M059J (cell line): ENCODE results near the gene PPP1CC. TPM values are rescaled to one million over a fixed set of nuclear protein-coding genes. Genes with fewer than 3 reads are reported as not detected.
"Not testable (repeated sequence)": the region's sequence is repeated elsewhere in the genome, so short reads cannot be mapped to it uniquely, and the experiment has no call there.

Experiments used
- DNase-seq: peaks from one replicate; pipeline ENCODE4 v3.0.0-alpha.2; 2012; ENCODE audit warnings: low read depth
- total RNA-seq: library from RNA; depleted of rRNA; stranded (reverse); fragments of >200 nt; shearing (Covaris generic); gene quantifications from 2 replicates; pipeline ENCODE4 v1.2.3, GENCODE V29; 2014

Gene PPP1CC
- total RNA-seq, 1 experiment from 2014 or later = 130 TPM

DNA sequence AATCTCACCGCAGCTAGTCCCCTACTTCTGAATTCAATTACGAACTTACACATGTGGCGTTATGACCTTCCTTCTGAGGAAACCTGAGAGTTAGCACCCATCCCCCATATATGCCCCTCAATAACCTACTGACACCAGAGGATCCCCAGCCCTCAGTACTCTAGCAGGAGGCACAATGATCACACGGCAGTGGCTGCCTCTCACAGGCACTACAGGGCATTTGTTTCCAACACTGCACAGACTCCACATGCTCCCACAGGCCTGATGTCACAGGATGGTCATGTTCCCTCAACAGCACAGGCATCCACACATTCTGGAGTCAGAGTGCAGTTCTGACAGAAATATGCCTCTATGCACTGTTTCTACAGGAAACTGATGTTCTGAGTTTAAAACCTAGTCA is 17.4 kb downstream of the PPP1CC start:
- no peak for DNase-seq

DNA sequence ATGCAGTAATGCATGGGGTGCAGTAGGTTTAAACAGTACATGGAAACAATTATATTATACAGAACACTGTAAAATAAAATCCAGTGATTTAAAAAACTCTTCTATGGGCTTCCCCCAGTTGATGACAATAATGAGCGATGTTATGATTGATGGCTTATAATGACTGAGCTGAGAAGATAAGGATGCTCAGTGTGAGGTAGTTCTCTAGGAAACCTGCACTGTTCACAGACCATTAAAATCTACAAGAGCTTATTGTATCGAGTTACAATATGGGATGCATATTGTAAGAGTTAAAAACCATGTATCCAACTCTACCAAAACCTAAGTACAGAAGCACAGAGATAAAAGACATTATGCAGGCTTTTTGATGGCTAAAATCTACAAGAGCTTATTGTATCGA is 19.8 kb downstream of the PPP1CC start:
- DNase-seq = not testable (repeated sequence)

DNA sequence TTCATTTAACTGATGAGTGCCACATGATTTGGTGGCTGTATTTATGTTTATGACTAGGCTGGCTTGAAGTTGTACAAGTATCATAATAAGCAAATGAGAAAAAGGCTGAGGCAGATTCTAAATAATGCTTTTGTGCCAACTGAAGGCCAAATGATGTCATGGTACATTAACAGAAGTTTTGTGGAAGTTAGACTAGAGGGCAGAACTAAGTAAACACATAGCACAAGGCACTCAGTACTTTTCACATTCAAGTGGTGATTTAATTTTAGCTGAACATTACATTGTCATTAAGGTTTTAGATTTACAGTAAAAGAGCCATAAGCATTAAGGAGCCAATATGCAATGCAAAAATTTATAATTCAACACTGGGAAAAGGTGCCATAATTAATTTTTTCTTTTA is 21.1 kb downstream of the PPP1CC start:
- DNase-seq = no peak

DNA sequence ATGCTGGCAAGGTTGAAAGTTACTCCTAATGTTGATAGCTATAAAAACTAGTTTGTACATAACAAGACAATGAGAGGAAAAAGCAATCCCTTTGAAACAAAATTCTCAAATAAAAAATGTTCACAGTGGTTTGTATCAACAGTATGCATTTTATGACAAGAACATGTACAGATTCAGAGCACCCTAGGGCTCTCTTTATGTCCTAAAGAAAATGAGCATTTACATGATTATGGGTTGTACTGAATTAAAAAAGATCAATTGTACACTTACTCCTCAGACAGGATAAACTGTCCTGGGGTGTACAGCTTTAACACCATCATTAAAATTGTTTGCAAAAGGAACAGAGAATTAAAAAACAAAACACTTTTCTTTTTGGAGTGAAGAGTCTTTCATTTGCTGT is 22.2 kb downstream of the PPP1CC start:
- DNase-seq = no peak

DNA sequence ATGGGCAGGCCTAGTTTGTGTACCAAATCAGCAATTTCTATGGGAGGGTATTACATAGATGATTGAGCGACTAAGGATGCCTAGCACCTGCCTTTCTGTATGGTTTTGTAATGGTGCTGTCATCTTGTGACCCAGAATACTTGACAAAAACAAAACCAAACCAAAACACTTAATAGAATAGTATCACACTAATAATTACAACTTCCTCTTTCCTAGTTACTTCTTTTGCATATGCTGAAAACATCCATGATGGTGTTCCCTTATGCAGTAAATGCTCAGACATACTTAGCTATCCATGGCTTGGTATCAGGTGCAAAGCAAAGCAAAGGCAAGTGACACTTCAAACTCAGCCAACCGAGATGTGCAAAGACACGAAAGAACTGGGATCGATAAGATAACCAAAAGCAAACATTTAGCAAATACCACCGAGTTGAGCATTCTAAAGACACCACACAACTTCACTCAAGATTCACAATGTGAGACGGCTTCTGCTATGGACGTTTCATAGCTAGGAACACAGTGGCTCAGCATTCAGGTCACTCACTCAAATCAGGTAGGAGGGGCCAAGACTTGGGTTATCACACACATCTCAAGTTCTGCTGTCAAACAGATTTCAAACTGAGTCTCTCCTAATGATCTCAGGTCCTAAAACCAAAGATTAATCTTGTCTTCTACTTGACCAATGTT is 24.3 kb downstream of the PPP1CC start:
- no peak for DNase-seq

DNA sequence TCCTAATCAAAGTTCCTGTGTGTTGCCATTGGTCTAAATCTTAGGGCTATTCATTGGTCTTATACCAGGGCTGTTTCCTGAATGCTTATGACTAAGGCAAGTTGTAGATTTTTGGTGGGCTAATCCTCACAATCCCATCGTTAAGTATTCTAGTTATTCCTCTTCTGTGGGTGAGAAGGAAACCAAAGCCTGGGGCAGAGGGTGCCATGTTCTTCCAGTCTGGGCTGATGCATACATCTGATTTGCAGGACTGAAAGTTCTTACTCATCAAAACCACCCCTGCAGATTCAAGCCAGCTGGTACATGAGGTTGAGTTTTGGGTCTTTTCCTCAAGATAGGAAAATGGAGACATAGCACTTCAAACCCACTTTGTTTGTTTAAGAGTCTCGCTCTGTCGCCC is 25.7 kb downstream of the PPP1CC start:
- DNase-seq = no peak

DNA sequence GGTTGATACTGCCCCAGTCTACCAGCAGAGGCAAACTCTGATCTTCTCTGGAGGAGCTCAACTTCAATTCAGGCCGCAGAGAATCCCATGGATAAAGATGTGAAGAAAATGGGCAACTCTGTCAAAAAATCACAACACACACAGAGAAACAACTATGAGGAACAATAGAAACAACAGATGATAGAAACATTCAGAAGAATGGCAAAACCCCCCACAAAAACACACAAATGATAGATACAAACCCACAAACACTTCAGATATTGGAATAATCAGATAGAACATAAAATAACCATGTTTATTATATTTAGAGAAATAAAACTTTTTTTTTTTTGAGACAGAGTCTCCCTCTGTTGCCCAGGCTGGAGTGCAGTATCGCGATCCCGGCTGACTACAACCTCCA is 33.8 kb downstream of the PPP1CC start:
- DNase-seq = no peak

DNA sequence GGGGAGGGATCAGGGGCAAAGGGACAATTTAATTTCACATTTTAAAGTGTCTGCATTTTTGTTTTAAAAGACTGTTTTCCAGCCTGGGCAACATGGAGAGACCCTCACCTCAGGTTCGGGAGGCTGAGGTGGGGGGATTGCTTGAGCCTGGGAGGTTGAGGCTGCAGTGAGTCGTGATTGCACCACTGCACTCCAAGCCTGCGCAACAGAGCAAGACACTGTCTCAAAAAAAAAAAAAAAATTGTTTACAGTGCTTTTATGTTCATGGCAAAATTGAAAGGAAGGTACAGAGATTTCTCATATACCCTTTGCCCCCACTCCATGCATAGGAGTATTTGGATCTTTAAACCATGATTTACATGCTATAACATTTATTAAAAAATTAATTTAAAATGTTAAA is 37.4 kb downstream of the PPP1CC start:
- no peak for DNase-seq

DNA sequence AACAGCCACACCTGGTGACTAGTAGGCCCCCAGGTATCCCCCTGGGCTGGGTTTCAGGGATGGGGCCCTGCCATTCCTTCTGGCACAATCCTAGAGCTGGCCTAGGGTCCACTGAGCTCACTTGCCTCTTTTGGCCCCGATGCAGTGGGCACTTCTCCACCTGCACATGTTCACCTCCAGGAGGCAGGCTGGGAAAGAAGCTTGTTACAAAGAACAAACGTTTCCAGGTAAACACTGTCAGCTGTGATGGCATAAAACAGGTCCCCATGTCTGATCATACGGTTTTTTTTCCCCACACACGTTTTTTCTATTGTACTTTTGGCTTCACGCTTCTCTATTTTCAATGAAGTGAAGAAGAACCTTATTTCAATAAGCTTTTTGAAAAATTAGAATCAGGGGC is 37.9 kb downstream of the PPP1CC start:
- peak; percentile 22 for DNase-seq

DNA sequence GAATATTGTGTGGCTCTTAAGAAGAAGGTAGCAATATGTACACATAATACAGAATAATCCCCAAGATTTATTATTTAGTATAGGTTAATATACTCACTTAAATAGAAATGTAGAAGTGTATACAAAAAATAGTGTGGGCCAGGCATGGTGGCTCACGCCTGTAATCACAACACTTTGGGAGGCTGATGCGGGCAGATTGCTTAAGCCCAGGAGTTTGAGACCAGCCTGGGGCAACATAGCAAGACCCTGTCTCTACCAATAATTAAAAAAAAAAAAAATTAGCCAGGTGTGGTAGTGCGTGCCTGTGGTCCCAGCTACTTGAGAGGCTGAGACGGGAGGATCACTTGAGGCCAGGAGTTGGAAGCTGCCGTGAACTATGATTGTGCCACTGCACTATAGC is 38.5 kb downstream of the PPP1CC start:
- no peak for DNase-seq

DNA sequence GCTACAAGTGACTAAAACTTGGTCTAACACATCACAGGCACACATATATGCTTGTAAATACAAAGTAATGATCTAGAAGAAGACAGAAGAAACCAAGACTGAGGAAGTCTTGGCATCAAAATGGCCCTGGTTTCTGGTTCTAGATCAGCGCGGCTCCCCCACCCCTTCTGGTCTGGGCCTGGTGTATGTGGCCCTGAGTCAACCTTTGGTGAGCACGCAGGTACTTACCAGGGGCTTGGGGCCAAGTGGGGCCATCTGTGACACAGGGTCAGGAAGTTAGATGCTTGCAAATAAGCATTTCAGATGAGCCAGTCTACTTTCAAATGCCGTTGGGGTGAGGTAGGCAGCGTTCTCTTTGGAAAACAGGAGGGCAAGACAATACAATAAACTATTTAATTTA is 40.6 kb downstream of the PPP1CC start:
- no peak for DNase-seq

DNA sequence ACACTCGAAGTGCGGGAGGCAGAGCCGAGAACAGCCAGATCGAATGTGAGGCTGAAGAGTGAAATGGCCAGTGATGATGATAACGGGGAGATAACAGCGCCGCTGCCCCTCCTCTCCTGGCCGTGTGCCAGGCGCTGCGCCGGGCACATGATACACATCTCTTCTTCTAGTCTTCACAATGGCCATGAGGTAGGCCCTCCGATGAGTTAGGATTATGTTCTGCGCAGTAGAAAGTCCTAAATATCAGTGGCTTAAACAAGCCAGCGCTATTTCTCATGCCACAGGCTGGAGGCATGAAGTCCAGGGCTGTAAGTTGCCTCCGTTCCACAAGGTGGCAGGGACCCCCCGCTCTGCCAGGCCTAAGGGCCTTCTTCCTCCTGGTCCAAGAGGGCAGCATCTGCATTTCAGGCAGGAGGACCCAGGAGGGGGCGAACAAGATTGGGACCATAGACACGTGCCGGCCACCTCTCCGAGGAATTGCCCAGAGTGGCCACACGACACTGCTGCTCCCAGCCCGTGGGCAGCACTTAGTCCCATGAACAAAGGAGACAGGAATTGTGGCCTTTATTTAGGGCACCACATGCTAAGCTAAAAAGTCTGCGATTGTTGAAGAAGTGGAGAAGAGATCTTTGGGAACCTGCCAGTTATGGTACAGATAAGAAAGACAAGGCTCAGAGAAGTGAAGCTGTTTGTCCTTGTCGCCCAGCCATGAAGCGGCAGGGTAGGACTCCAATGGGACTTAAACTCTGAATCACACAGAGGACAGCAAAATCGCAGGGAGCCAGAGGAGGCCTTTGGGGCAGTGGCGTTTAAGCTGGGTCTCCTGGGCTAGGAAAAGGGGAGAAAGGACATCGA is 42.9 kb downstream of the PPP1CC start:
- DNase-seq = no peak

DNA sequence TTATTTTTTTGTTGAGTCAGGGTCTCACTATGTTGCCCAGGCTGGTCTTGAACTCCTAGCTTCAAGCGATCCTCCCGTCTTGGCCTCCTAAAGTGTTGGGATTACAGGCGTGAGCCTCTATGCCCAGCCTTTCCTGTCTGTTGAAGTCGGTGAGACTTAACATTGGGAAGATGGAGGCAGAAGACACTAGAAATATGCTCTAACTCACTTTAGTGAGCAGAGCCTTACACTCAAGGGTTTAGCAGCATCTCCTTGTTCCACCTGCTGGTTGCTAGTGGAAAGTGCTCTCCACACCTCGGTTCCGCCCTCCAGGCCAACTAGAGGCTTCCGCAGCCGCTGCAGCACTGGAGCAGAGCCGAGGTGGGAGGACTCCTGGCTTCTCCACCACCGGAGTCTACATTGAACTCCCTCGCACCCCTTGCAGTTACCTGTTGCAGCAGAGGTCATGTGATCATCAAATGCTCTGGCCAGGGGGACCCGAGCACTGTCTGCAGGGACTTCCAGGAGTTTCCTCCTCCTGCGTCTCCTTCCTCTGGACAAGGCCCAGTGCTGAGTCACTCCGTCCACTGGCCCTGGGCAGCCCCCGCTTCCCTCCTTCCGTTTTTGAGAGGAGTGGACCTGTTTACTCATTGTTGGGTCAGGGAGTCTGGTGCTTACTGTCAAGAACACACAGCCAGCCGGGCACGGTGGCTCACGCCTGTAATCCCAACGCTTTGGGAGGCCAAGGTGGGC is 44.4 kb downstream of the PPP1CC start:
- peak; percentile 89 for DNase-seq

DNA sequence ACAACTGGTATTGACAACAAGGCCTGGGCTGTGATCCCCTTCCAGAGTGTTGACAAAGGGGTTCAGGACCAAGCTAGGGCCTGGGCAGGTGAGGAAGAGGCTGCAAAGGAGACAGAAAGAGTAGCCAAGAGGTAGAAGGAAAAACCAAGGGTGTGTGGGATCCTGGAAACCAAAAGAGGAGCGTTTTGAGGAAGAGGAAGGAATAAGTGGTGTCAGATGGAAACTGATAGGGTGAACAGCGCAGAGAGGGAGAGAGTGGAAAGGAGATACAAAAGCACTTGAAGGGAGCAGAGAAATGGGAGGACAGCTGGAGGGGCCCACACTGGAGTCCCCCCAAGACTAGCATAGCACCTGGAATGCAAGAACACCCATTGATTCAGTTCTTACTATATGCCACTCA is 45.5 kb downstream of the PPP1CC start:
- no peak for DNase-seq

DNA sequence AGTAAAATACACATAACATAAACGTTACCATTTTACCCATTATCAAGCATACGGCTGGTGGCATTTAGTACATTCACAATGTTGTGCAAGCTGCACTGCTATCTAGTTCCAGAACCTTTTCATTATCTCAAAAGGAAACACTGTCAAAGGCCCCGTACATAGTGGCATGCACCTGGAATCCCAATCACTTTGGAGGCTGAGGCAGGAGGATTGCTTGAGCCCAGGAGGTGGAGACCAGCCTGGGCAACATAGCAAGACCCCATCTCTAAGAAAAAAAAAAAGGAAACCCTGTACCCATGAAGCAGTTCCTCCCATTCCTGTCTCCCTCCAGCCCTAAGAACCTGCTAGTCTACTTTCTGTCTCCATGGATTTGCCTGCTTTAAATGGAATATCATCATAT is 46.4 kb downstream of the PPP1CC start:
- DNase-seq = no peak

DNA sequence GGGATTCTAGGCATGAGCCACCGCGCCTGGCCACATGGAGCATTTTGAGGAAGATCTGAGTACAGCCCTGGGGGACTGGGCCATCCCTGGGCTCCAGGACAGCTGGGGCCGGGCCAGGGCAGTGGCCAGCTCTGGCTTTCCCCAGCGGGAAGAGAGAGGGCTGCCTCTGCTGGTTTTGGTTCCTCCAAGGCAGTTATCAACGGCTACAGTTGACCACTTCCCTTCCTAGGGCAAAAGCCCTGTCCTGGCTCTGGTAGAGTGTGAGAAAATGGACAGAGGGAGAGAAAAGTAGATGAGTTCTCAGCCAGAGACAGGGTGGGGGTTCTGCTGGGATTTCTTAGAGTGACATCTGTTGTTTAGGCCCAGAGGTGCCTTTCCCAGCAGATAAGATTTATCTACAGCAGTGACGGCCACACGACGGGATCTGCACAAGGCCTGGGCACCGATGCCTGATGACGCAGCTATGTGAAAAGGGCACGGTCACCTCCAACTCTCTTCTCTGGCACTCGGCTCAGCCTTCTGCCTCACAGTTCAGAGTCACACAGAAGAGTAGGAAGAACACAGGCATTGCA is 48.3 kb downstream of the PPP1CC start:
- no peak for DNase-seq

DNA sequence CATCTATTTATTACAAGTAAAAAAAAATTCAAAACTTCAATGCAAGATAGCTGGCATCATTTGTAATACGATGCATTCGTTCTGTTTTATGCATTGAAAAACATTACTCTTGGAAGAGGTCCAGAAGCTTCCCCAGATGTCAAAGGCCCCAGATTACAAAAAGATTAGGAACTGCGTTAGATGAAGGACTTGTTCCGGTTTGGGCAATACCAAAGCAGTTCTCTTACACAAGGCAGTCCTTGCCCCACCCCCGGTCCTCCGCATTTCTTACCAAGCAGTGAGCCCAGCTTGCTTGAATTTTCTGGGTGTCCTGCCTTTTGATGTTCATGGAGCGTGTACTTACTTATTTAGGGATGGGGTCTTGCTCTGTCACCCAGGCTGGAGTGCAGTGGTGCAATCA is 49.0 kb downstream of the PPP1CC start:
- no peak for DNase-seq

DNA sequence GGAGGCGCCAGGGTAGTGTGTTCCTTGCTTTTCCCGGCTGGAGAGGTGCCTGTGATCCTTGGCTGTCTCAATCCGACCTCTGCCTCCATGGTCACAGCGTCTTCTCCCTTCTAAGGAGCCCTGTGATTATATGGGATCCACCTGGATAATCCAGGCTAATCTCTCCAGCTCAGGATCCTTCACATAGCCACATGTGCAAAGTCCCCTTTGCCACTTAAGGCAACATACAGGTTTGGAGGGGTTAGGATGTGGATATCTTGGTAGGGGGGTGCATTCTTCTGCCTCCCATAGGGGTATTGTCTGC is 52.6 kb downstream of the PPP1CC start:
- DNase-seq = no peak

DNA sequence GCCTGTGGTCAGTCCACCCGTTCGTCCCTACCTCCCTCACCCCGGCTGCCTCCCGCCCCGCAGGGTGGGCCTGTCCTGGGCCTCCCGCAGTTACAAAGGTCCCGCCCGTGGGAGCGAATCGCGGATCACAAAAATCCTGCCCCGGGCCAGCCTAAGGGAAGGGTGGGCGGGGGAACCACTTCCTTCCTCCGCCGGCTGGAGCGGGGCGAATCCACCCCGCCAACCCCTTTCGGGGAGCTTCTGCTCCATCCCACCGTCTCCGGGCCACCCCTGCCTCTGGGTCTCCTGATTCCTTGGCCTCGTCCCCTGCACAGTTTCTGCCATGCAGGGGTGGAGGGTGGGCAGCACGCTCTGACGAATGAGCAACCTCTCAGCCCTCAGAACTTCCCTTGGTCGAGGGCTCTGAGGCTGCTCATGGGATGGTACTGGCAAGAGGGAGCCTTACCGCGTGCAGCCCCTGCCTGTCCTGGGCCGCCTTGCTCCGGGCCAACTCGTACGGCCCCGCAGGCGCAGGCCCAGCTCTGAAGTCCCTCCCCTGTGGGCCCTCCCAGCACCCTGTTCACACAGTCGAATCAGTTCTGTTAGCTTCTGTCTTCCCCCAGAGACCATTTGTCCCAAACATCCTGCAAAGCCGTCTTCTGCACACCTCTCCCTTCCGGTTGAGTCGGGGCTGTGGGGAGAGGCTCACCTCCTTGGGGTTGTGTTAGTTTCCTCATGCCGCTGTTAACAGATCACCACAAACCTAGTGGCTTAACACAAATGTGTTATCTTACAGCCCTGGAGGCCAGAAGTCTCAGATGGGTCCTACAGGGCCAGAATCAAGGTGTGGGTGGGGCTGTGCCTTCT is 53.2 kb downstream of the PPP1CC start:
- DNase-seq = peak; percentile 14

DNA sequence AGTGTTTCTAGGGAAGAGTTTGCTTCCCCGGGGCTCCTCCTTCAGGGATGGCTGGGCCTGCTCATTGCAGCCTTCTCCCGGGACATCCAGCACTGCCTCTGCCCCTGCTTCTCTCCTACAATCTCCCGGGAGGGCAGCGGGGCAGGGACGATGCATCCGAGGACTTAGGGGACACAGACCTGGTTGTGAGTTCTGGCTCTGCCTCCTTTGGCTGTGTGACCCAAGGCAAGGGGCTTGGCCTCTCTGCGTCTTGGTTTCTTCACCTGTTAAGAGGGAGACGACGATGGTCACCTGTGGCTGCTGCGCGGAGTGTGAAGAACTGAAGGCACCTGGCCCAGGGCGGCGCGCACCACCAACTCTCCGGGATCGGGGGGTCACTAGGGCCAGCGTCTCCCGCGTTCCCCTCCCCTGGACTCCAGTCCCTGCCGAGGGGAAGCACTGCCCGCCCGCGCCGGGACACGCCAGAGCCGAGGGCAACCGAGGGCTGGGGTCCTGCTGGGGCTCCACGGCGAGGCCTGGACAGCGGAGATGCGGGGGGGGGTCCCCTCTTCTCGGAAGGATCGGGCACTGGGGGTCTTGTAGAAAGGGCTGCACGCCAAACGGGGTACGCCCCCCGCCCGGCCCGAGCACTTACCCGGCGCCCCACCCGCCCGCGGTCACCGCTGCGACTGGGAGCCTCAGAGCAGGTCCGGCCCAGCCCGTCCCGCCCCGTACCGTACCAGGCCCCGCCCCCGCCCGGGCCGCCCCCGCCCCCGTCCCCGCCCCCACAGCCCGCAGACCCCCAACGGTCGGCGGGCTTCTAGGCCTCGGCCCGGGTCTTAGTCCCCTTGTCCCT is 54.0 kb downstream of the PPP1CC start, which contains the start of gene HVCN1:
HVCN1 (minus strand) TSS at position 670 of the 835 bp plus-strand sequence. CDS start 5,870 bp downstream, outside the sequence.
- DNase-seq = no peak
